Activated T-helper 2 cell treated with anti-CD3 and anti-CD28 coated beads, Interferon-gamma antibody, Interleukin-2, Interleukin-4, amounts not matched to agents 10 μg/mL and 5 μg/mL and 100 μg/mL, durations not matched to agents 14 hours and 24 hours and 36 hours (primary cell): ENCODE measurements around the gene FFAR1. TPM values are rescaled to one million over a fixed set of nuclear protein-coding genes. Genes with fewer than 3 reads are reported as not detected.
A peak's percentile ranks its signal among the peaks of the same experiment; 100 is the strongest.

Experiments used
- DNase-seq: peaks from one replicate; pipeline ENCODE4 v3.0.0; 2021; ENCODE audit warnings: low spot score
- H3K27ac Mint-ChIP-seq: one replicate; pipeline ENCODE4 v1.8.0; 2021; ENCODE audit warnings: mixed read lengths
- H3K27me3 Mint-ChIP-seq: one replicate; pipeline ENCODE4 v1.8.0; 2021; ENCODE audit warnings: low read depth, mixed read lengths
- H3K36me3 Mint-ChIP-seq: one replicate; pipeline ENCODE4 v1.8.0; 2021; ENCODE audit warnings: low read depth, mixed read lengths
- H3K4me1 Mint-ChIP-seq: one replicate; pipeline ENCODE4 v1.8.0; 2021; ENCODE audit warnings: low read depth, mixed read lengths
- H3K4me3 Mint-ChIP-seq: one replicate; pipeline ENCODE4 v1.8.0; 2021; ENCODE audit warnings: low read depth, mild to moderate bottlenecking, moderate library complexity, mixed read lengths
- H3K9me3 Mint-ChIP-seq: one replicate; pipeline ENCODE4 v1.8.0; 2021; ENCODE audit warnings: mixed read lengths
- intact Hi-C: fragments of 100-400 bp; cut with micrococcal nuclease; formaldehyde crosslinking; loops from one replicate; pipeline ENCODE4 v1.15.1; 2023
- total RNA-seq: library from RNA; stranded (reverse); gene quantifications from 2 replicates; pipeline ENCODE4 v1.2.3, GENCODE V29; 2022

Gene FFAR1
- 0.09 and 0.21 TPM in 2 replicates for total RNA-seq

- DNase-seq, result peak; percentile 23
- Mint-ChIP-seq H3K36me3 (no peaks in the 10 kb centered on the region), H3K4me1 (peaks cover 30% of the 10 kb centered on the region), H3K27ac (peak within 1 kb of the TSS; percentile 97), H3K4me3 (peak within 1 kb of the TSS; percentile 58), H3K9me3 (no peaks in the 10 kb centered on the region), H3K27me3 (peaks cover 6% of the 10 kb centered on the region)
- intact Hi-C loops, result loop anchor here (1.0 to 5.0 kb wide), 6 partner anchors 15 to 190 kb away; partner anchors contain the start of gene USF2
Measured at GRCh38 chr19:35347171-35347929, at the start of gene FFAR1. FFAR1 (plus strand) TSS chr19:35347902; CDS start chr19:35351552, 3,650 bp downstream.

GRCh38 chr19:35297922-35298321 is 49.8 kb upstream of the FFAR1 start:
- Mint-ChIP-seq H3K9me3 (no peaks in the 10 kb centered on the region), H3K27ac (no peak overlapping the region), H3K27me3 (peaks cover 2% of the 10 kb centered on the region), H3K4me3 (no peak overlapping the region), H3K4me1 (no peaks in the 10 kb centered on the region), H3K36me3 (no peaks in the 10 kb centered on the region)
- DNase-seq, result no peak
- intact Hi-C loops, result no loop called here

GRCh38 chr19:35298561-35298972 is 49.1 kb upstream of the FFAR1 start:
- Mint-ChIP-seq H3K9me3 (no peaks in the 10 kb centered on the region), H3K27me3 (peaks cover 2% of the 10 kb centered on the region), H3K4me3 (no peak overlapping the region), H3K27ac (no peak overlapping the region), H3K36me3 (no peaks in the 10 kb centered on the region), H3K4me1 (no peaks in the 10 kb centered on the region)
- no peak for DNase-seq
- intact Hi-C loops, result no loop called here

- H3K27ac Mint-ChIP-seq, result no peak overlapping the region
- DNase-seq, result no peak
- H3K4me1 Mint-ChIP-seq, result no peaks in the 10 kb centered on the region
- intact Hi-C loops, result no loop called here
- H3K36me3 Mint-ChIP-seq, result no peaks in the 10 kb centered on the region
- no peak overlapping the region for H3K4me3 Mint-ChIP-seq
- no peaks in the 10 kb centered on the region for H3K27me3 Mint-ChIP-seq
- H3K9me3 Mint-ChIP-seq, result no peaks in the 10 kb centered on the region
Measured at GRCh38 chr19:35299523-35300338, 48.0 kb upstream of the FFAR1 start.

GRCh38 chr19:35300339-35300649 is 47.4 kb upstream of the FFAR1 start:
- Mint-ChIP-seq H3K4me3 (no peak overlapping the region), H3K9me3 (no peaks in the 10 kb centered on the region), H3K27ac (no peak overlapping the region), H3K27me3 (no peaks in the 10 kb centered on the region), H3K4me1 (no peaks in the 10 kb centered on the region), H3K36me3 (no peaks in the 10 kb centered on the region)
- intact Hi-C loops, result no loop called here
- DNase-seq, result no peak

- no peak overlapping the region for H3K4me3 Mint-ChIP-seq
- no peak overlapping the region for H3K27ac Mint-ChIP-seq
- no peaks in the 10 kb centered on the region for H3K9me3 Mint-ChIP-seq
- H3K4me1 Mint-ChIP-seq, result no peaks in the 10 kb centered on the region
- no peaks in the 10 kb centered on the region for H3K27me3 Mint-ChIP-seq
- H3K36me3 Mint-ChIP-seq, result no peaks in the 10 kb centered on the region
- no peak for DNase-seq
- intact Hi-C loops, result no loop called here
Measured at GRCh38 chr19:35301961-35302360, 45.7 kb upstream of the FFAR1 start.

- Mint-ChIP-seq H3K4me1 (no peaks in the 10 kb centered on the region), H3K4me3 (no peak overlapping the region), H3K9me3 (no peaks in the 10 kb centered on the region), H3K36me3 (no peaks in the 10 kb centered on the region), H3K27ac (no peak overlapping the region), H3K27me3 (no peaks in the 10 kb centered on the region)
- intact Hi-C loops, result no loop called here
- DNase-seq, result no peak
Measured at GRCh38 chr19:35302446-35302845, 45.3 kb upstream of the FFAR1 start.

- H3K9me3 Mint-ChIP-seq, result no peaks in the 10 kb centered on the region
- no peaks in the 10 kb centered on the region for H3K27me3 Mint-ChIP-seq
- no peak for DNase-seq
- no peak overlapping the region for H3K4me3 Mint-ChIP-seq
- H3K36me3 Mint-ChIP-seq, result no peaks in the 10 kb centered on the region
- no peak overlapping the region for H3K27ac Mint-ChIP-seq
- H3K4me1 Mint-ChIP-seq, result no peaks in the 10 kb centered on the region
- intact Hi-C loops, result no loop called here
Measured at GRCh38 chr19:35303357-35303915, 44.3 kb upstream of the FFAR1 start.

GRCh38 chr19:35304036-35304435 is 43.7 kb upstream of the FFAR1 start:
- no peaks in the 10 kb centered on the region for H3K4me1 Mint-ChIP-seq
- no peak overlapping the region for H3K27ac Mint-ChIP-seq
- no peaks in the 10 kb centered on the region for H3K36me3 Mint-ChIP-seq
- no peaks in the 10 kb centered on the region for H3K27me3 Mint-ChIP-seq
- DNase-seq, result no peak
- H3K9me3 Mint-ChIP-seq, result no peaks in the 10 kb centered on the region
- H3K4me3 Mint-ChIP-seq, result no peak overlapping the region
- intact Hi-C loops, result no loop called here

GRCh38 chr19:35305181-35305580 is 42.5 kb upstream of the FFAR1 start:
- Mint-ChIP-seq H3K27me3 (no peaks in the 10 kb centered on the region), H3K27ac (no peak overlapping the region), H3K4me1 (no peaks in the 10 kb centered on the region), H3K4me3 (no peak overlapping the region), H3K9me3 (no peaks in the 10 kb centered on the region), H3K36me3 (no peaks in the 10 kb centered on the region)
- intact Hi-C loops, result no loop called here
- DNase-seq, result no peak

- intact Hi-C loops, result no loop called here
- H3K4me1 Mint-ChIP-seq, result no peaks in the 10 kb centered on the region
- H3K27ac Mint-ChIP-seq, result no peak overlapping the region
- no peak overlapping the region for H3K4me3 Mint-ChIP-seq
- H3K36me3 Mint-ChIP-seq, result no peaks in the 10 kb centered on the region
- no peak for DNase-seq
- H3K9me3 Mint-ChIP-seq, result no peaks in the 10 kb centered on the region
- H3K27me3 Mint-ChIP-seq, result no peaks in the 10 kb centered on the region
Measured at GRCh38 chr19:35306473-35307246, 41.0 kb upstream of the FFAR1 start.

GRCh38 chr19:35307931-35308330 is 39.8 kb upstream of the FFAR1 start:
- H3K4me1 Mint-ChIP-seq, result no peaks in the 10 kb centered on the region
- DNase-seq, result no peak
- no peaks in the 10 kb centered on the region for H3K27me3 Mint-ChIP-seq
- H3K9me3 Mint-ChIP-seq, result no peaks in the 10 kb centered on the region
- H3K4me3 Mint-ChIP-seq, result no peak overlapping the region
- intact Hi-C loops, result no loop called here
- H3K27ac Mint-ChIP-seq, result no peak overlapping the region
- no peaks in the 10 kb centered on the region for H3K36me3 Mint-ChIP-seq
